ENCODE measurements around the gene IDH2. TPM values are rescaled to one million over a fixed set of nuclear protein-coding genes. Genes with fewer than 3 reads are reported as not detected.

IDH2 gene
- total RNA-seq, 2 donors from 2014 or later: 242 to 257 TPM

DNA sequence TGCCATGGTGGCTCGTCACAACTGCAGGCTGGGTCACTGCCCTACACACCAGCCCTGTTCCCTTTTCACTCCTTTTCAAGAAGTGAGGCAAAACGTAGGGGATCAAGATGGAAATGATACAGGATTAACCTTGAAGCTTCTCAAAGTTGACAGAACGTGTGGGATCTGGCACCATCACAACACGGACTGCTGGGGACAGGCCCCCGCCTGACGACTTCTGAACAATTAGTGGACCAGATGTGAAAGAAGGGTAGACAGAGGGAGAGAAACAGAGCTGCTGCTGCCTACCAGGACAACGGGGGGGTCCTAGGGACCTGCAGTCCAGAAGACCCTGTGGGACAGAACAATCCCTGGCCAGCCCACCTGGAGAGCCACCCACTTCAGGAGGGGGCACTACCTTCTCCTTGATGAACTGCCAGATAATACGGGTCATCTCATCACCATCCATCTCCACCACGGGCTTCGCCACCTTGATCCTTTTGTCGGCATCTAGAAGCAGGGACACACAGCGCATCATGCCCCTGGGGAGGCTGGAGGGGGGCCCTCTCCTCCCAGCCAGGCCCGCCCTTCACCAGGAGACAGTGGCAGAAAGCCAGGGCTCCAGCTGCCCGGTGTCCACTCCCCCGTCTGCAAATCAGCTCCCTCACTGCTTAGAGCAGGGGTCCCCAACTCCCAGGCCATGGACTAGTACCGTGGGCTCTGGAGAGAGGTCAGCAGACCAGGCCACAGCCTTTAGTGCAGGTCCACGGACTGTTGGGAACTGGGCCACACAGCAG is 10.9 kb downstream of the IDH2 start:
- DNase-seq (no peak), ATAC-seq (no peak)
- intact Hi-C loops (cut with DNase I): no loop called here

DNA sequence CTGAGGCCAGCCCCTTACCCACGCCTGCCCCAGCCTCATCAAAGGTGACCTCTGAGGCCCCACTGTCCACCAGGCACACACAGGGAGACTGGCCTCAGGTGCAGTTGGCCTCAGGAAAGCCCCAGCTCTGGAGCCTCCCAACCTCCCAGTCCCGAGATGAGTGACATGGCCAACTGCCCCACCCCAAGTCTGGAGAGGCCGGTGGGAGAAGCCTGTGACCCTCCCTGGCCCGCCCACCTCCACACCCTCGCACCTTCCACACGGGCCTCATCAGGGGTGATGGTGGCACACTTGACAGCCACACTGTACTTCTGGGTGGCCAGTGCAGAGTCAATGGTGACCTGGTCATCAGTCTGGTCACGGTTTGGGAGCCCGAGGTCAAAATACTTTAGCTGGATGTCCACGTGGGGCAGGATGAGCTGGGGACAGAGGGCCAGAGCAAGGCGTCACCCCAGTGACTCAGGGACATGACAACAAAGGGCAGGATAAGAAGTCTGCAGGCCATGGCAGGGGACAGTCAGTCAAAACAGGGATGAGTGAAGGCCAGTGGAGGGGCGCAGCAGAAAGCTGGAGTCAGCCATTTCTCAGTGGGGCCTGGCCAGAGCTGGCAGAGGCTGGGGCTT is 11.9 kb downstream of the IDH2 start:
- ATAC-seq (no peak), DNase-seq (no peak)
- intact Hi-C loops (cut with DNase I): no loop called here

DNA sequence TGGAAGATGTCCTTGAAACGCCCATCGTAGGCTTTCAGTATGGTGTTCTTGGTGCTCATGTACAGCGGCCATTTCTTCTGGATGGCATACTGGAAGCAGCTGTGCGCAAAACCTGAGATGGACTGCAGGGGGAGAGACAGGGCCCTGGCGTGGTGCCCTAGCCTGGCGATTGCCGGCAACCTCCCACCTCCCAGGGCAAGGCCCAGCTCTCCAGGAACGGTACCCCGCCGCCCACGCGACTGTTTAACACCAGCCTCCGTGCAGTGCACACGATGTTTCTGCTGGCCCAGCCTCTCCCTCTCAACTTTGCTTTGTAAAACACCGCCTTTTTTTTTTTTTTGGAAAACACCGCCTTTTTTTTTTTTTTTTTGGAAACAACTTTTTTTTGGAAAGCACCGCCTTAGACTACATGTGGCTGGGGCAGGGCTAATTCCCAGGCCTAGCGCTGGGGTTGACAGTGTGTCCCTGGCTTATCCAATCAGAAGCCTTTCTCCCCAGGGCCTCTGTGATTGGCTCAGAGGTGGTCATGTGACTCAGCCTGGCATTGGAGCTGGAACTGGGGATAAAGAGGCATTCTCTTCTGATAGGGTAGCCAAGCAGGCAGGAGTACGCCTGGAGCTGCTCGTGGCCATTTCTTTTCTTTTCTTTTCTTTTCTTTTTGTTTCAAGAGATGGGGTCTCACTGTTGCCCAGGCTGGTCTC is 14.7 kb downstream of the IDH2 start:
- intact Hi-C loops (cut with DNase I): loop anchor here in 1 of 2 donors (10.0 kb wide), 1 partner anchor 183 kb away; no protein-coding TSS in a partner anchor
- ATAC-seq (peak; percentile 13 to 48), DNase-seq (no peak)

DNA sequence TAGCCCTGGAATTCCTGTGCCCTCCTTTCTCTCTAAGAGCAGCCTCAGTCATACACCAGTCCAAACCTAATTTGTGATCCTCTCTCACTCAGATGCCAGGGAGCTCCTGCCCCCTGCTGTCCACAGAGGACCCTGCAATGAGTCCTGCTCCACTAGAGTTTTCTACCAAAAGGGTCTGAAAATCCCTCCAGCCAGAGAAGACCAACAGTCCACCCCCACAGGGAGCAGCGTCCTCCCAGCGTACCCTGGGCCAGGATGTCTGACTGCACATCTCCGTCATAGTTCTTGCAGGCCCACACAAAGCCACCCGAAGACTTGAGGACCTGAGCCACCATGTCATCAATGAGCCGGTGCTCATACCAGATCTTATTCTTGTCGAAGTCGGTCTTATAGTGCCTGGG is 15.4 kb downstream of the IDH2 start:
- ATAC-seq (peak in 1 of 2 donors; percentile 23), DNase-seq (no peak)
- intact Hi-C loops (cut with DNase I): loop anchor here in 1 of 2 donors (10.0 kb wide), 1 partner anchor 182 kb away; no protein-coding TSS in a partner anchor

DNA sequence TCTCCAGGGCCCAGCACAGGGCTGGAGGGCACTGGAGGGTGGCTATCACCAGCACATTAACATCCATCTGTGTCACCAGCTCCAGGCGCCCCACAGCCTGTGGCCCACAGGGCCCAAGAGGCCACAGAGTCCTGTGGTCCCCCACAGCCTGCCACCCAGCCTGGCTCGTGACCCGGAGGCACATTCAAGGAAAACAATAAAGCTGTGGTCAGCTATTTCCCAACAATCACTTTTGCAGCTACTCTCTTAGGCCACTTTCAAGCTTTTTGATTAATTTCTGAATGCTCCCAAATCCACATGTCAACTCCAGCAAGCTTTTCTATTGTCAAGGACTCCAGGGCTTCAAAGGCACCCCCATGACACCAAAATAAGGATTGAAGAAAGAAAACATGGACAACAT is 16.7 kb downstream of the IDH2 start:
- ATAC-seq (no peak), DNase-seq (no peak)
- intact Hi-C loops (cut with DNase I): loop anchor here in 1 of 2 donors (10.0 kb wide), 1 partner anchor 181 kb away; no protein-coding TSS in a partner anchor

DNA sequence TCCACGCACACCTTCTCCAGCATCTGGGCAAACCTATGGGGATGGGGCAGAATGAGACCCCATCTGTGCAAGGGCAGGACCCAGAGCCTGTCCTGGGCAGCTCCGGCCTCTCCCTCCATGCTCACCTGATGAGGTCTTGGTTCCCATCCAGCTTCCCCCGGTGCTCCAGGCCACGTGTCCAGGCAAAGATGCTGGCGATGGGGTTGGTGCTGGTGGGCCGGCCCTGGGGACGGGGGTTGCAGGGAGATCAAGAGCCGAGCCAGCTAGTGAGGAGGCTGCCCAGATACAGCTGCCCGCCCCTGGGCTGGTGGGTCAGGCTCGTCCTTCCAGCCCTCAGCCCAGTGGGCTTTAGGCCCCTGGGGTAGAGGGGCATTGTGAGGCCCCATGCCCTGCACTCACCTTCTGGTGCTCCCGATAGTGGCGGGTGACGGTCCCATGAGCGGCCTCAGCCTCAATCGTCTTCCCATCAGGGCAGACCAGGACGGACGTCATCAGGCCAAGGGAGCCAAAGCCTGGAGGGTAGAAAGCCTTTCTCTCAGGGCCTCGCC is 17.3 kb downstream of the IDH2 start:
- ATAC-seq: no peak
- intact Hi-C loops (cut with DNase I): loop anchor here in 1 of 2 donors (10.0 kb wide), 1 partner anchor 180 kb away; no protein-coding TSS in a partner anchor
- DNase-seq: no peak

DNA sequence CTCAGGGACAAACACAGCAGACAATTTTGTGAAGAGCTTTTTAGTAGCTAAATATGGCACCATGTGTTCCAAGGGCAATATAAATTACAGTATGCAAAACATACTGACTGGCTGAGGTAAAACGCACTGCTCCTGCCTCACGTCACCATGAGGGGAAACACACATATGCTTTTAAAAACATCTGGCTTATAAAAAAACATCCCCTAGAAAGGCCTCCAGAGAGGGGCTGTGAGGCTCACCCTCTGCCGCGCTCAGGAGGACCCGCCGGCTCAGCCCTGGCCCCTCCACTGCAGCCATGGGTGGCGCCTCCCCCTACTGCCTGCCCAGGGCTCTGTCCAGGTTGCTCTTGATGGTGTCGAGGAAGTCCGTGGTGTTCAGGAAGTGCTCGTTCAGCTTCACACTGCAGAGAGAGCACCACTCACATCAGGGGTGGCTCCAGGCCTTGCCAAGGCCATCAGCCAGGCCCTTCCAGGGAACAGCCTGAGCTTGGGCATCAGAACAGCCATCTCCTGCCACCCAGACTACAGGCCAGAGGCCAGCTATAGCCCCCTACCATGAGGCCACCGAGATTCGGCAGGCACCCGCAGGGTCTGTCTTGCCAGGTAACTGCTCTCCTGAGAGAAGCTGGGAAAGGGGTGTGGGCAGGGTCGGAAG is 18.2 kb downstream of the IDH2 start:
- ATAC-seq: no peak
- DNase-seq: no peak
- intact Hi-C loops (cut with DNase I): loop anchor here in 1 of 2 donors (10.0 kb wide), 1 partner anchor 179 kb away; no protein-coding TSS in a partner anchor

DNA sequence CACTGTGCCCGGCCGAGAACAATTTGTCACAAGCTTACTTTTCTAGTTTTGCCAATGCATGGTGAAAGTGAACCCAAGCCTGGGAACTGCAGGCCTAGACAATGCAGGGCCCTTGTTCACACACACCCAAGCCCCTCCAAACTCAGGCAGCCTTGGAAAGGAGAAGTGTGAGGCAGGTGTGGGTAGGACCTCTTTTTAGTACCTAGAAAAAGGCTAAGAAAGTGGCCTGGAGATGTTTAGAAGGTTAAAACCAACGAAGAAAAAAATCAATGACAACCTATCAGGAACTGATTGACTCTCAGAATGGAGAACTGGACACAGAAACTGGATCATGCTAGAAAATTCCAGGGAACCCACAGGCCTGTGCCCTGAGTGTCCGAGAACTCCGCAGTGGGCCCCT is 18.8 kb downstream of the IDH2 start:
- intact Hi-C loops (cut with DNase I): loop anchor here in 1 of 2 donors (10.0 kb wide), 1 partner anchor 179 kb away; no protein-coding TSS in a partner anchor
- no peak for DNase-seq
- no peak for ATAC-seq

DNA sequence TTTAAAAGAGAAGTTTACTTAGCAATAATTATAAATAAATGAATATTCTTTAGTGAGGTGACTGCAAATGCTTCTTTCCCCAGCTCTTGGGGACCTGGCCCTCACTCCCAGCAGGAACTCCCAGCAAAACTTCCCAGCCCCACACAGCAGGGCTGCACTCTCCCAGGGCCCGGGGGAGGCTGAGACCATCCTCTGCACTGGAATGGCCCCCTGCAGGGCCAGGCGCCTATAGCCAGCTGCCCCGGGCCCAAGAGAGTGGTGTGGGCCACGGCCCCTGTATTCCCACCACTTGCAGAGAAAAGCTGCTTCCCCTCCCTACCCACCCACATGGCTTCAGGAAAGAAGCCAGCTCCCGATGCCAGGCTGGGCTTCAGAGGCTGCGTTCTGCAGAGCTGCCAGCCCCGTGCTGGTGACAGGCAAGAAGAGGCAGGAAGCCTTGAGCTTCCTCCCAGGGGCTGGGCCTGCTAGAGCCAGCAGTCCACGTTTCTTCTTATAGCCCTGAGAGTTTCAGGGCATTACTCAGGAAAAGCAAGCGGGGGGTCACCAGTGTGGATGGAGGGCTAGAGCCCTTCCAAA is 20.0 kb downstream of the IDH2 start:
- ATAC-seq: peak in 1 of 2 donors; percentile 60
- intact Hi-C loops (cut with DNase I): loop anchor here in 1 of 2 donors (10.0 kb wide), 1 partner anchor 177 kb away; no protein-coding TSS in a partner anchor
- DNase-seq: no peak

DNA sequence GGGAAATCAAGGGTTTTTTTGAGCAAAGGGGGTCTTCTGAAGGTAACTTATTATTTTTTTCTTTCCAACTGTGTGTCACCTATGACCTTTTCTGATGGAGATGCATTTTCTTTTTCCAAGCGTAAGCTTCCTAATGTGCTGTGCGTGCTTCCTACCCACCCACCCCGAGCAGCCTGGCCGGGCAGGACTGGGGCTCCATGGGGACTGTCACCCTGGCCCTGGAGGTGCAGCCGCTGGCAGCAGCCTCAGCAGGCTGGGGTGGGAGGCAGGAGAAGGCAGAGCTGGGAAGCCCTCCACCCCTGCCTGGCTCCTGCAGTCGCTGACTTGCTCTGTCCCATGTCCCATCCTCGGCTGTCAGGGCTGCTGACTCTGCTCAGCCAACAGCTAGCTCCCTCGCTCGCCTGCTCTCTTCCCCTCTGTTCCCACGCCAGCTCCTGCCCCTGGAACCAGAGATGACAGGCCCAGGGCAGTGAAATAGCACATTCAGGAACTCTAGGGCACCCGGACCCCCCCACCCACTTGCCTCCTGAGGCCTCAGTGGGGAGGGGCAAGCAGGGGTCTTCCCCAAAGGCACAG is 21.4 kb downstream of the IDH2 start:
- ATAC-seq (peak; percentile 12 to 19), DNase-seq (no peak)
- intact Hi-C loops (cut with DNase I): loop anchor here in 1 of 2 donors (10.0 kb wide), 1 partner anchor 176 kb away; no protein-coding TSS in a partner anchor

DNA sequence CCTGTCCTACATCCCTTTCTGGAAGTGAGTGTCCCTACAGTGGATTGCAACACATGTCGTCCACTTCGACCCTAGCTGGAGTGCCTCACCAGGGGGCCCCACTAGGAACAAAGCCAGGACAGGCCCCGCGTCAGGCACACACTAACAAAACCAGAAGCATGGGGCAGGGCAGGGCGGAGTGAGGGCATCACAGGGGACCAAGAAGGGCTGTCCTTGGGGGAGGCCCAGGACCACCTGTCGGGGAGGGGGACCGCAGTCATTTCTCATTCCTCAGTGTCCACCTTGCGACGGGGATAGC is 21.9 kb downstream of the IDH2 start:
- DNase-seq (no peak), ATAC-seq (no peak)
- intact Hi-C loops (cut with DNase I): loop anchor here in 1 of 2 donors (10.0 kb wide), 1 partner anchor 176 kb away; no protein-coding TSS in a partner anchor

DNA sequence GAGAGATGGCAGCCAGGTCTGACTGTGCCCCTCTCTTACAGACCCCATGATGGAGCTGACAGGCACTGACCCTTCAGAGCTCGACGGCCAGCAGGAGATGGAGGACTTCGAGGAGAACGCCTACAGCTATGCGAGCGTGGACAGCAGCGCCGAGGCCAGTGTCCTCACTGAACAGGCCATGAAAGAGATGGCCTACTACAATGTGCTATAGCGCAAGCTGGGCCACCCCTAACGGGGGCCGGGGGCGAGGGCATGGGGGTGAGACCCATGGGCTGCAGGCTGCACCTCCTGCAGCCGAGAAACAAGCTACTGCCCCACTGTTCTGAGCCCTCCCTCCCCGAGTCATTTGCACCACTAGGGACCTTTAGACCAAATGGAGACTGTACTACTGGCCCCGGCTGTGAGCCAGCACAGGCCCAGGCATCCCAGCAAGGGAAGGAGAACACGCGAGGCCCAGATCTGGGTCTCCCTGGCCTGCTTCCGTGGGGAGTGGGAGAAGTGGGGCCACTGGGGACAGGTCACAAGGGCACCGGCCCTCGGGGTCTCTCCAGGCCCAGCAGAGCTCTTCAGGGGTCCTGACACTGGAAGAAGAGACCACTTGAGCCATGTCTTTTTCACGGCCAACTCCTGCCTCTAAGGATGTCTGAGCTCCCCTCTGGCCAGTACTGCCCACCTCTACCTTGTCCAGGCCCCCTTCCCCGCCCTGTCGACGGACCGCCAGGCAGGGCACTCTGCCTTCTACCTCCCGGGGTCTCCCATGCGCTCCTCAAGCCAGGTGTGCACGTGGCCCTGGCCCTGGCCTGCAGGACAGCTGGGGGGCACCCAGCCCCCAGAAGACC is 22.4 kb downstream of the IDH2 start:
- intact Hi-C loops (cut with DNase I): loop anchor here in 1 of 2 donors (10.0 kb wide), 3 partner anchors 75 to 315 kb away; partner anchors contain the start of gene ZNF710
- ATAC-seq: peak in 1 of 2 donors; percentile 6

DNA sequence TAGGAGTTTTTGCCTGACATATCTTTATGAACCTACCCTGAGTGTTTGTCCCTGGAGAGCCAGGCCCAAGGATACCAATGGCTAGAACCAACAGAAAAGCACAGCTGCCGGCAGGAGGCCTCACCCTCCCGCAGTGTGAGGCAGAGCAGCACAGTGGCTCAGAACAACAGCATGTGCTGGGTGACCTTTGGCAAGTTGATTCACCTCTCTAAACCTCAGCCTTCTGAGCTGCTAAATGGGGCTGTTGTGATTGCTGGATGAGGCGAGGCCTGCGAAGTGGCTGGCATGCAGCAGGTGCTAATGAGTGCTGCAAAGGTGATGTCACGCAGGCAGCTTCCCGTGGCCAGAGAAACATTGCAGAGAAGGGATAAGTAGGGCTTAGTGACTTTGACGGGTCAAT is 23.3 kb downstream of the IDH2 start:
- intact Hi-C loops (cut with DNase I): loop anchor here in 1 of 2 donors (10.0 kb wide), 2 partner anchors 74 to 314 kb away; partner anchors contain the start of gene ZNF710
- ATAC-seq (no peak), DNase-seq (no peak)

More for the DNA sequence above, 22.4 kb downstream of the IDH2 start:
- no peak for DNase-seq

DNA sequence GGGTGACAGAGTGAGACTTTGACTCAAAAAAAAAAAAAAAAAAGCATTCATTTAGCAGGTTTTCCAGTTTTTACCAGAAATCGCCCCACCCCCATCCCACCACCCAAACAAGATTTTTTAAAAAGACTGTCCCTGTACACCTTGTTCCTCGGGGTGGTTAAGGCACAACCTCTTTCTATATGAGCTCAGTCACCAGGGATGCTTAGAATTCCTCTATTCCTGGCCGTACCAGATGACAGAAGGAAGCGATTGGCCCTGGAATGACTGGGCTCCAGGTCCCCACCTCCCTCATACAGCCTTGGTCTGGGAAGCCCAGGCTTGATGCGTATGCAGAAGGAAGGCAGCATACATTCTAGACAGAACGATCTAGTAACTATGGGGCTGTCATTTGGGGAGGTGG is 25.6 kb downstream of the IDH2 start:
- ATAC-seq (no peak), DNase-seq (no peak)
- intact Hi-C loops (cut with DNase I): loop anchor here in 1 of 2 donors (10.0 kb wide), 2 partner anchors 72 to 312 kb away; partner anchors contain the start of gene ZNF710

DNA sequence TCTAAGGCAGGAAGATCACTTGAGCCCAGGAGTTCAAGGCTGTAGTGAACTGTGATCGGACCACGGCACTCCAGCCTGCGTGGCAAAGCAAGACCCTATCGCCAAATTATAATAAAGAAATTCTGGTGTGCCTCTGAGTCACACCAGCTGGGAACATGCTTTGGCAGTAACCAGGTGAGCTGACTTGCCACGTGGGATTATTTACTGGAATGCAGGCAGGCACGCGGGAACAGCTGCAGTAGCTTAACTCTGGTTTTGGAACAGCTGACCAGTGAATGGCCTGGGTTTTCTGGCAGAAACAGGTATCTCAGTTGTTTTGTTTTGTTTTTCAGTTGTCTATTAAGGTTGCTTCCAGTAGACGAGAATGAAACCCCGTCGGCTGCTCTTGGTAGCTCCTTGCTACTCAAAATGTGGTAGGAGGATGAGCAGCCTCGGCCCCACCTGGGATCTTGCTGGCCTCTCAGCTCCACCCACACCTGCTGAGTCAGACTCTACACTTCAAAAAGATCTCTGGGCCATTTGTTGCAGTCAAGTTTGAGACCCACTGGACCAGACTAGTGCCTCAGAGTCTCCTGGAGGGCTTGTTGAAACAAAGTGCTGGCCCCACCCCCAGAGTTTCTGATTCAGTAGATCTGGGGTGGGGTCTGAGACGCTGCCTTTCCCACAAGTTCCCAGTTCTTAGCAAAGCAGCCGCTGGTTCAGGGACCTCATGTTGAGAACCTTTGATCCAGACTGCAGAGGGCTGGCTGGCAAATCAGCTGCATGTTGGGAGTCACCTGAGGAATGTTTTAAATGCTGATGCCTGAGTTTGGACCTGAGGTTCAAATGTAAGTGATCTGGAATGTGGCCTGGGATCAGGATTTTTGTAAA is 26.6 kb downstream of the IDH2 start:
- intact Hi-C loops (cut with DNase I): loop anchor here in 1 of 2 donors (10.0 kb wide), 2 partner anchors 71 to 311 kb away; partner anchors contain the start of gene ZNF710
- ATAC-seq (no peak), DNase-seq (no peak)

DNA sequence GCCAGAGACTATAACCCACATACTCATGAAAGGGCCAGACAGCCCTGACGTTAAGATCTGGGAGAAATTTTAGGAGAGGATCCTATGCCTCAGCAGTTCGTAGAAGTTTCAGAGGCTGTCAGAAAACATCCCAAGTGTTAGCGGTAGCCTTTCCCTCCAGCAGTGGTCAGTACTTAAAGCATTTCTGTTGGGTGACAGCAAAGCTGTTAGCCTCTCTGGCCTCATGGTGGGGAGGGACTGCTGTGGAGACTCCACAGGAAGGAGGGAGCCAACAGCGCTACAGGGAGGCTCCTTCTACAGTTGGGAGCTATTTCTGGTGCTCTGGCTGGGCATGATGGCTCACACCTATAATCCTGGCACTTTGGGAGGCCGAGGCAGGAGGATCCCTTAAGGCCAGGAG is 27.4 kb downstream of the IDH2 start:
- intact Hi-C loops (cut with DNase I): loop anchor here (5.0 to 10.0 kb wide), 4 partner anchors 70 to 313 kb away; partner anchors contain the start of gene ZNF710 (in 2 of the 2)
- ATAC-seq (no peak), DNase-seq (no peak)

Measured in left cardiac atrium (tissue), 4 donors.